ENCODE data around the gene RIF1. TPM values are rescaled to one million over a fixed set of nuclear protein-coding genes. Genes with fewer than 3 reads are reported as not detected.

RIF1 gene
- total RNA-seq, 6 experiments from 2014 or later: 10.3 to 16.0 (median 13.4) TPM

DNA sequence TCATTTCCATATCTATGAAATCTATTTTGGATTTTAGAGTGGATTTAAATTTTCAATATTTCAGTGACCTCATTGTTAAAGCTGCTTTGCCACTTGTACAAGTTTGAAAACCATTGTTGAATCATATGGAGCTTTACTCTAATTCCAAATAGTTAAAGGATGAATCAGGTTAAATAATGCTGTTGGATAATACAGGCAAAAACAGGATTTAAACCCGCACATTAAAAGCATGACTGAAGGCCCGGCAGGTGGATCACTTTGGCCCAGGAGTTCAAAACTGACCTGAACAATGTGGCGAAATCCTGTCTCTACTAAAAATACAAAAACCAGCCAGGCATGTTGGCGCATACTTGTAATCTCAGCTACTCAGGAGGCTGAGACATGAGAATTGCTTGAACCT lies 68.3 kb downstream of the RIF1 start:
- no peaks in the 10 kb centered on the region for H3K9me3 ChIP-seq

DNA sequence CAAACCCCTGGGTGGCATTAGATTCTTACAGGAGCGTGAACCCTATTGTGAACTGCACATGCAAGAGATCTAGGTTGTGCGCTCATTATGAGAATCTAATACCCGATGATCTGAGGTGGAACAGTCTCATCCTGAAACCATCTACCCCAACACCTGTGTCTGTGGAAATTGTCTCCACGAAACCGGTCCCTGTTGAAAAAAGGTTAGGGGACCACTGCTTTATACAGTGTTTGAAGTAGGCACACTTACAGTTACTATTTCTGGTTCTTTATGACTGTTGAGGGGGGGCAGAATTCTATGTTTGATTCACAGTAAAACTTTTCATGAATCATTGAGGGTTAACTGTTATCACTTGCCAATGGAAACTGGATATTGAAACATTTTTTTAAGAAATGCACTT lies 72.0 kb downstream of the RIF1 start:
- Histone ChIP-seq H3K4me1 (peaks cover 0 to 6% (median 2%) of the 10 kb centered on the region in 4 donors), H3K9me3 (no peaks in the 10 kb centered on the region)

More for the DNA sequence above, 68.3 kb downstream of the RIF1 start:
- WGBS (ENCODE audit: insufficient coverage, low coverage, low lambda C conversion rate, missing lambda C conversion rate): 95% methylated on average over 4 of the region's 4 CpGs
- TF ChIP-seq, protein P1, sequence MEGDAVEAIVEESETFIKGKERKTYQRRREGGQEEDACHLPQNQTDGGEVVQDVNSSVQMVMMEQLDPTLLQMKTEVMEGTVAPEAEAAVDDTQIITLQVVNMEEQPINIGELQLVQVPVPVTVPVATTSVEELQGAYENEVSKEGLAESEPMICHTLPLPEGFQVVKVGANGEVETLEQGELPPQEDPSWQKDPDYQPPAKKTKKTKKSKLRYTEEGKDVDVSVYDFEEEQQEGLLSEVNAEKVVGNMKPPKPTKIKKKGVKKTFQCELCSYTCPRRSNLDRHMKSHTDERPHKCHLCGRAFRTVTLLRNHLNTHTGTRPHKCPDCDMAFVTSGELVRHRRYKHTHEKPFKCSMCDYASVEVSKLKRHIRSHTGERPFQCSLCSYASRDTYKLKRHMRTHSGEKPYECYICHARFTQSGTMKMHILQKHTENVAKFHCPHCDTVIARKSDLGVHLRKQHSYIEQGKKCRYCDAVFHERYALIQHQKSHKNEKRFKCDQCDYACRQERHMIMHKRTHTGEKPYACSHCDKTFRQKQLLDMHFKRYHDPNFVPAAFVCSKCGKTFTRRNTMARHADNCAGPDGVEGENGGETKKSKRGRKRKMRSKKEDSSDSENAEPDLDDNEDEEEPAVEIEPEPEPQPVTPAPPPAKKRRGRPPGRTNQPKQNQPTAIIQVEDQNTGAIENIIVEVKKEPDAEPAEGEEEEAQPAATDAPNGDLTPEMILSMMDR (IDR thresholded peaks at IDR 0.05): no peak
- no peak for TF ChIP-seq POLR2A (IDR thresholded peaks at IDR 0.05)
- intact Hi-C loops (cut with DNase I): no loop called here
- Histone ChIP-seq H3K36me3 (peaks cover 0 to 20% (median 3%) of the 10 kb centered on the region in 4 donors), H3K27ac (no peak overlapping the region), H3K4me1 (no peaks in the 10 kb centered on the region), H3K27me3 (no peaks in the 10 kb centered on the region), H3K4me3 (no peak overlapping the region)
- no peak for DNase-seq
- no peak for ATAC-seq

DNA sequence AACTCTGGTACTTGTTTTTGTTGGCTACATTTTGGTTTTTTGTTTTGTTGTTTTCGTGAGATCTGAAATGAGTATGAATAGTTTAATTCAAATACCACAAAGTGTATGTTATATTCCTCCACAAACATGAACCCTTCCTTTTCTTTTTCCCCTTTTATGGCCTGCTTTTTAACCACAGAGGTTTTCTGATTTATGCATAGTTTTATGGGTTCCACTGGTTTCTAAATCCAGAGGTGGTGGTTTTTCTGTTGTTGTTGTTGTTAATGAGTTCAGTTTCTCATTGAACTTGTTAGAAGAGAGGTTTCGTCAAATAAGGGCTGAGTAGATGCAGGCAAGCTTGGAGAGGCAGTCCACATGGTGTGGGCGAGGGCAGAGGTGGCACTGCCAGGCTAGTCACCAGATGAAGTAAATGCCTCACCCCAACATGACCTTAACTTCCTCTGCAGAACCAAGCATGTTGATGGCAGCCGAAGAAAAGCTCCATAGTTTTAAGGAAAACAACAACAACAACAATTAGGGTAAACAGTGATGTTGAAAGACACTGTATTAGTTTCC lies 72.5 kb downstream of the RIF1 start:
- DNase-seq: no peak
- ATAC-seq: no peak
- no peak for TF ChIP-seq POLR2A (IDR thresholded peaks at IDR 0.05)
- TF ChIP-seq, protein P1 (IDR thresholded peaks at IDR 0.05): no peak
- intact Hi-C loops (cut with DNase I): no loop called here
- Histone ChIP-seq H3K27me3 (no peaks in the 10 kb centered on the region), H3K9me3 (no peaks in the 10 kb centered on the region), H3K36me3 (peaks cover 0 to 2% (median 0%) of the 10 kb centered on the region in 4 donors), H3K4me3 (no peak overlapping the region), H3K4me1 (peaks cover 0 to 6% (median 2%) of the 10 kb centered on the region in 4 donors), H3K27ac (no peak overlapping the region)
- WGBS (ENCODE audit: insufficient coverage, low coverage, low lambda C conversion rate, missing lambda C conversion rate): 95% methylated on average over 3 of the region's 4 CpGs

More for the DNA sequence above, 72.0 kb downstream of the RIF1 start:
- intact Hi-C loops (cut with DNase I): no loop called here
- H3K4me3 ChIP-seq: no peak overlapping the region
- WGBS (ENCODE audit: insufficient coverage, low coverage, low lambda C conversion rate, missing lambda C conversion rate): 82% methylated on average over 5 of the region's 5 CpGs
- ATAC-seq (no peak), DNase-seq (no peak)
- TF ChIP-seq, protein P1 (IDR thresholded peaks at IDR 0.05): no peak
- TF ChIP-seq POLR2A (IDR thresholded peaks at IDR 0.05): no peak
- H3K36me3 ChIP-seq: peaks cover 0 to 2% (median 0%) of the 10 kb centered on the region in 4 donors
- no peaks in the 10 kb centered on the region for H3K27me3 ChIP-seq
- no peak overlapping the region for H3K27ac ChIP-seq

DNA sequence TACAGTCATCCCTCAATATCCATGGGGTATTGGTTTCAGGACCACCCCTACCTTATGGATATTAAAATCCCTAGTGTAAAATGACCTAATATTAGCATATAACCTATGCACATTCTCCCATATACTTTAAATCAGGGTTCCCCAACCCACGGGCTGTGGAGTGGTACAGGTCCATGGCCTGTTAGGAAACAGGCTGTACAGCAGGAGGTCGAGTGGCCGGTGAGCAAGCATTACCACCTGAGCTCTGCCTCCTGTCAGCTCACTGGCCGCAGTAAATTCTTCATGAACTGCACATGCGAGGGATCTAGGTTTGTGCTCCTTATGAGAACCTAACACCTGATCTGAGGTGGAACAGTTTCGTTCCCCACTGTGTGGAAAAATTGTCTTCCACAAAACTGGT lies 73.8 kb downstream of the RIF1 start:
- peaks cover 0 to 2% (median 0%) of the 10 kb centered on the region in 4 donors for H3K36me3 ChIP-seq
- no peak overlapping the region for H3K4me3 ChIP-seq
- H3K27ac ChIP-seq: no peak overlapping the region
- TF ChIP-seq POLR2A (IDR thresholded peaks at IDR 0.05): no peak
- no peaks in the 10 kb centered on the region for H3K27me3 ChIP-seq
- intact Hi-C loops (cut with DNase I): no loop called here
- DNase-seq: no peak
- peaks cover 0 to 6% (median 2%) of the 10 kb centered on the region in 4 donors for H3K4me1 ChIP-seq
- 81% methylated on average over 2 of the region's 6 CpGs for WGBS (ENCODE audit: insufficient coverage, low coverage, low lambda C conversion rate, missing lambda C conversion rate)
- no peaks in the 10 kb centered on the region for H3K9me3 ChIP-seq
- peak in 1 of 4 donors; percentile 7 for ATAC-seq

DNA sequence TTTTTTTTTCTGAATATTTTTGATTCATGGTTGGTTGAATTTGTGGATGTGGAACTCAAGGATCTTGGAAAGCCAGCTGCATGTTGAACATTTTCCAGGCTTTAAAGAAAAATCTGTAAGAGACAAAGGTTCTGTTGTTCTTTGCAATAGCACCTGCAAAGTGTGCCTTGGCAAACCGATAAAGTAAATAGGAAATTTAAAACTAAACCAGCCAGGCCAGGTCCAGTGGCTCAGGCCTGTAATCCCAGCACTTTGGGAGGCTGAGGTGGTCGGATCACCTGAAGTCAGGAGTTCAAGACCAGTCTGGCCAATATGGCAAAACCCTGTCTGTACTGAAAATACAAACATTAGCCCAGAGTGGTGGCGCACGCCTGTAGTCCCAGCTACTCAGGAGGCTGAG lies 74.4 kb downstream of the RIF1 start:
- ATAC-seq (peak; percentile 54 to 91 (median 66)), DNase-seq (peak in 1 of 3 donors; percentile 50)
- intact Hi-C loops (cut with DNase I): no loop called here
- Histone ChIP-seq H3K27me3 (no peaks in the 10 kb centered on the region), H3K4me1 (peaks cover 0 to 6% (median 2%) of the 10 kb centered on the region in 4 donors), H3K36me3 (peaks cover 0 to 2% (median 0%) of the 10 kb centered on the region in 4 donors), H3K9me3 (no peaks in the 10 kb centered on the region), H3K27ac (no peak overlapping the region), H3K4me3 (no peak overlapping the region)
- no peak for TF ChIP-seq POLR2A (IDR thresholded peaks at IDR 0.05)
- TF ChIP-seq, protein P1 (IDR thresholded peaks at IDR 0.05): no peak
- 61% methylated on average over 3 of the region's 4 CpGs for WGBS (ENCODE audit: insufficient coverage, low coverage, low lambda C conversion rate, missing lambda C conversion rate)
